Stimulated activated CD4-positive, alpha-beta T cell treated with anti-CD3 and anti-CD28 coated beads, Interleukin-1b, Interleukin-23, amount 100 ng/mL, for 24 hours (primary cell): ENCODE data around the gene PRAC1.

Experiments
- DNase-seq, 4 experiments: peaks; one replicate each; pipeline ENCODE4 v3.0.0-alpha.2; 2020; ENCODE audit warnings: low read depth in 4 of 4, low spot score in 1 of 4

Gene PRAC1

DNA sequence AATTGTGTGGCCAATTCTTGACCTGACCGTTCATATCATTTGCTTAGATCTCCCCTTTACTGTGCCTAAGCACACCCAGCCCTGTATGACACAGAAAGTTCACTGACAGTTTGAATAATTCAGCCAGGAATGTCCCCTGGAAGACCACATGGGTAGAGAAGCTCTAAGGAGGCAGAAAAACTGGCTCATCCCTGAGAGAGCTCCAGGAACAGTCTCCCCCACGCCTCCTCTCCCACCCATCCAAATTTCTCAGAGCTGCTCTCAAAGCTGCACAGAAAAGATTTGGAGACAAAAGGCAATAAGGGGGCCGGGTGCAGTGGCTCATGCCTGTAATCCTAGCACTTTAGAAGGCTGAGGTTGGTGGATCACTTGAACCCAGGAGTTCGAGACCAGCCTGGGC, 11.2 kb downstream of the PRAC1 start:
- DNase-seq: no peak

DNA sequence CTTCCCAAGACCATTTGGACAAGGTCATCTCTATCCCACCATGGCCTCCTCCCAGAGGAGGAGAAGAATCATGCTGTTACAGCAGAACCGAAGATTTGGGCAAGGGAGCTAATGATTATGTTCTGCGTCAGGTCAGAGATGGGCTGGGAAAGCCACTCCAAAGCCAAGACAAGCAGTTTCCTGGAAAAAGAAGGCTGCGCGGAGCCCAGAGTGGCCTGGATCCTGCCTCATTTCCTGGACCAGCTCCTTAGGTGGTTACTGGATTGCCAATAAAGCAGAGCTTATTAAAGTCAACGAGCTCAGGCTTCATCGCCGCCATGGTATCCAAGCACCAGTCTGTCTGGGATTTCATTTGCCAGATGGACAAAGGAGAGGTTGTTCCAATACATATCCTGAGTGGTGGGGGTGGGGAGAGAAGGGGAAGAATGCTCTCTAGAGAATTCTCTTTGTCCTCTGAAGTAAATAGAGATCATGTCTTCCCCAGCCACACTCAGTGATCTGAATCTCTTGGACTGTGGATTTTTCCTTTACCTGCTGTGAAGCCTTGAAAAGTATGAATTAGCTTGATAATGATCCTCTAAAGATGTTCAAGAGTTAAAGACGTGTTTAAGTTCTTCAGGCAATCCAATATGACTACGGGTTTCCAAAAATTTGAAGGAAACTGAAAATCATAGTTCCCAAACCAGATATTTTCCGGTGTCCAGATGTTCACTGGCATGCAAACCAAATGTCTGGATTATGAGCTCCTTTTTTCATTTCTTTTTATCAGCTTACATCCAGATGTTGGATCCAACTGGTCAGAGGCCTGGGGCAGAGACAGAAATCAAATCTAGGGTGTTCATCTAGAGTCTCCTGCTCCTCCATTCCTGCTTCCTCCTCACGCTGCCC, 17.7 kb downstream of the PRAC1 start:
- DNase-seq: no peak

DNA sequence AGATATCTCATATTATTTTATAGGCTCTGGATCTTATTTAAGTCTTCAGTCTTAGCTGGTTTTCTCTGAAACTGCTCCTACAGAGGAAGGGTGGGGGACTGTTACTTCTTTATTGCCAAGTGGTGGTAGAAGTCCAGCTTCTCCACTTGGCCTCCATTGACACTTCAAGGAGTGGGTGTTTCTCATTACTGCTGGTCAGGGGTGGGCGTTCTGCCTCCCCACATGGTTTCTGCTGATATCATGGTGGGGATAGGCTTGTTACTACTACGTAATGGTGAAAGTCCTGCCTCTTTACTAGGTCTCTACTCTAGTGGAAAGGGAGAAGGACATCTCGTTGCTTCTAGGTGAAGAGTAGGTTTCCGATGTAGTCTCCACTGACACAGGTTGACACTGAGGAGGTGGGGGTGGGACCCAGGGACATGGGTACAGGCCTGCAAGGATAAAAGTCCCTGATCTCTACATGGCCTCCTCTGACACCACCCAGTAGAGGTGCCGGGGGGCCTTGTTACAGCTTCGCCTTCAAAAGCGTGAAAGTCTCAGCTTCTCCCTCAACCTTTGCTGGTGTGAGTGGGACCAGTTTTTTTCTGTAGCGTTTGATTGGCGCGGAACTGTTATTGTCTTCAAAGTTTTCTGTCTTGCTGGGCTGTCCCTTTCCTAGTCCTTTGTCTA, 20.3 kb downstream of the PRAC1 start:
- DNase-seq: no peak

DNA sequence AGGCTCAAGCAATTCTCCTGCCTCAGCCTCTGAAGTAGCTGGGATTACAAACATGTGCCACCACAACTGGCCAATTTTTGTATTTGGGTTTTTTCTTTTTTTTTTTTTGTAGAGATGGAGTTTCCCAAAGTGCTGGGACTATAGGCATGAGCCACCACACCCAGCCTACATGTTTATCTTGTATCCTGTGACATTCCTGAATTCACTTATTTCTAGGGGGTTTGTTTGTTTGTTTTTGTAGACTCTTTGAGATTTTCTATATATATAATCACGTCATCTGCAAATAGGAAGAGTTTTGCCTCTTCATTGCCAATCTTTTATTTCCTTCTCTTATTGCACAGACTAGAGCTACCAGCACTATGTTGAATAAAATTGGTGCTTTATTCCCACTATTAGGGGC, 29.1 kb downstream of the PRAC1 start:
- DNase-seq: no peak

DNA sequence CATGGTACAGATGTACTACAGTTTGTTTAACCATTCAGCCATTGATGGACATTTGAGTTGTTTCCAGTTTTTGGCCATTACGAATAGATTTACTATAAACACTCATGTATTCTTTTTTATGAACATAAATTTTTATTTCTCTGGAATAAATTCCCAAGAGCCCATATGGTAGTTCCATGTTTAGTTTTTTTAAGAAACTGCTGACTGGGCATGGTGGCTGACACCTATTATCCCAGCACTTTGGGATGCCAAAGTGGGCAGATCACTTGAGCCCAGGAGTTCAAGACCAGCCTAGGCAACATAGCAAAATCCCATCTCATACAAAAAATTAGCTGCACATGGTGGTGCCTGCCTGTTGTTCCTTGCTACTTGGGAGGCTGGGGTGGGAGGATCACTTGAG, 30.3 kb downstream of the PRAC1 start:
- DNase-seq: no peak

DNA sequence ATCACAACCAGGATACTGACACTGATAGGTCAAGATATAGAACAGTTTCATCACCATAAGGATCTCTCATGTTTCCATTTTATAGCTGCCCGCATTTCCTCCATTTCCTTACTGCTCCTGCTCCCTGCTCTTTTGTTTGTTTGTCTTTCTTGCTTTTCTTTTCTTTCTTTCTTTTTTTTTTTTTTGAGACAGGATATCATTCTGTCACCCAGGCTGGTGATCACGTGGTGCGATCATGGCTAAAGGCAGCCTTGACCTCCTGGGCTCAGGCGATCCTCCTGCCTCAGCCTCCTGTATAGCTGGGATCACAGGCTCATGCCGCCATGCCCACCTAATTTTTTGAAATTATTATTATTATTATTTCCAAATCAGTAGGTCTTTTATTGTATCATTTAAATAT, 31.7 kb downstream of the PRAC1 start:
- no peak for DNase-seq

DNA sequence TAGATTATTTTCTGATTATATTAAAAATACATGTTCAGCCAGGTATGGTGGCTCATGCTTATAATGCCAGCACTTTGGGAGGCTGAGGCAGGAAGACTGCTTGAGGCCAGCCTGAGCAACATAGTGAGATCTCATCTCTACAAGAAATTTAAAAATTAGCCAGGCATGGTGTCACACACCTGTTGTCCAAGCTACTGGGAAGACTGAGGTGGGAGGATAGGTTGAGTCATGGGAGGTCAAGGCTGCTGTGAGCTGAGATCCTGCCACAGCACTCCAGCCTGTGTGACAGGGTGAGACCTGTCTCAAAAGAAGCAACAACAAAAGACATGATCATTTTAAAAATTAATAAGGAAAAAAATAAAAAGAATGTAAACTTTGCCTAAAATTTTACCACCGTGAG, 40.7 kb downstream of the PRAC1 start:
- no peak for DNase-seq

DNA sequence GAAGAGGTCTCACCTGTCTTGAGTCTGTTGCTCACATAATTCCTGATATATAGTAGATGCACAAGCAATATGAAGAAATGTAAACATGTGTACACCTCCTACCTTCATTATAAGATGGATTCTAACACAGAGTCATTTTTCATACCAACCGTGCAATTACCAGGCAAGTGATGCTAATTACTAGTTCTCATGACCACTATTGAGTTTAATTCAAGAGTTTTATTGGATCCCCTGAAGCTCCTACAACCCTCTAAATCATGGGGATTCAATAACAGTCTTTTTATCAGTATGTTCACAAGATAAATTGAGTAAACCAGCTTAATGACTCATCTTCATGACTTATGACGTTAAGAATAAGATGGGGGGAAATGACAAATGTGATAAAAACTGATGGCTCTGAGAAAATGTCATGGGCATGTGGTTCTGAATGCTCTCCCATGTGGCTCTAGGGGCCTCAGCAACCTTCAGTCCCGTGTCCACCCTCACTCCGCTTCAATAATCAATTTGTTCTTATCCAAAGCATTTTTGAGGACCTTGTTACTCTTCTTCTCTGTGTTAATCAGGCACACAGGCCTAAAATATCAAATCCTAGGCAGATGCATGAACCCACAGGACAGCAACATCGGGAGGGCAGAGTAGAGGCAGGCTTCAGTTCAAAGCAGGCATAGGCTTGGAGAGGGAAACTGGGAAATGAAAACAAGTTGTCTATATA, 42.8 kb downstream of the PRAC1 start:
- no peak for DNase-seq

DNA sequence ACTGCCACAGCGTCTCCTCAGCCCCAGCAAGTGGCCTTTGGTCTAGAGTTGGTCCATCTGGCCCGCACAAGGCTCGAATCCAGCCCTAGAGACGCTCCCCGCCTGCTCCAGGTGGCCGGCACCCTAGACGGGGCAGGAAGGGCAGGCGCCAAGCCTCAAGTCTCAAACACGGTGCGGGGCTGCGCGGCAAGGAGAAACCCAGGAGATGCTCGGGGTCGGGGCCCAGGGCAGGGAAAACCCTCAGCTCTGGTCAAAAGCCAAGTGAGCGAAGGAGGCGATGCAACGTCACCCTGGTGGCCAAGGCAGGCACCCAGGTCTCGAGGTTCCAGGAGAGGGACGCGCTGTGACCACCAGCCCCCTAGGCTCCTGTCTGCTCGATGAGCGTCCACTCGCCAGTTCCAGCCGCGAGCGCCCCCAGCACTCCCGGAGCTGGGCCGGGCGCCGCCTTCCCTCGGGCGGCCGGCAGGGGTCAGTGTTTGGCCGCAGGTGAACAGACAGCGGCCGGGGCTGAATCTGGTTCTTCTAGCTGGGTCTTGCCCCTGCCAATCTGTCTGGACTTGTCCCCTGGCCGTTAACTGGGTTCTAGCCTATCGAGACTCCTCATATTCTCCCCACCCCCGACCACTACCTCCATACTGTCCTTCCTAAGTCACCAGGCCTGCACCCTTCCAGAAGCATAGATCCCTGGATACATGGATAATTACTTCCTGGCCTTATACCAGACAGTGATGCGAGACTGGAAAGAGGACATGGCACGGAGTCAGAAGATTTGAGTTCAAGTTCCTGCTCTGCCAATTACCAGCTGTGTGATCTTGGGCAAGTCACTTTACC, 44.0 kb downstream of the PRAC1 start:
- peak; percentile 35 to 64 (median 48) for DNase-seq

GRCh38 chr17:48676963-48677558, 45.3 kb downstream of the PRAC1 start:
- no peak for DNase-seq

GRCh38 chr17:48672340-48672739, 50.0 kb downstream of the PRAC1 start:
- DNase-seq: no peak
